H1 (cell line): Measurements from ENCODE around the gene PRR12.

ENCODE experiments used
- PHF8 ChIP-seq: fragments of 200-600 bp; sonication (generic); conservative IDR thresholded peaks from 2 replicates; pipeline ENCODE4 v1.7.1; 2012; ENCODE audit warnings: low read depth, mild to moderate bottlenecking, inconsistent platforms, low read length, moderate library complexity
- ZNF274 ChIP-seq: IDR thresholded peaks from 2 replicates; pipeline ENCODE4 v1.7.0; 2012; ENCODE audit warnings: low read length, borderline replicate concordance; ENCODE audit errors: extremely low read depth
- TF ChIP-seq, protein P1 (sequence below), 3 experiments: IDR thresholded peaks; 1 replicate in 2 of 3; 2 replicates in 1 of 3; pipeline versions ENCODE4 v1.5.1 to v1.6.1; 2011; ENCODE audit warnings: low read length in 3 of 3, mild to moderate bottlenecking in 3 of 3, inconsistent platforms in 2 of 3, low read depth in 1 of 3, moderate library complexity in 1 of 3; ENCODE audit not compliant: insufficient read depth in 1 of 3; ENCODE audit errors: control extremely low read depth in 1 of 3

DNA sequence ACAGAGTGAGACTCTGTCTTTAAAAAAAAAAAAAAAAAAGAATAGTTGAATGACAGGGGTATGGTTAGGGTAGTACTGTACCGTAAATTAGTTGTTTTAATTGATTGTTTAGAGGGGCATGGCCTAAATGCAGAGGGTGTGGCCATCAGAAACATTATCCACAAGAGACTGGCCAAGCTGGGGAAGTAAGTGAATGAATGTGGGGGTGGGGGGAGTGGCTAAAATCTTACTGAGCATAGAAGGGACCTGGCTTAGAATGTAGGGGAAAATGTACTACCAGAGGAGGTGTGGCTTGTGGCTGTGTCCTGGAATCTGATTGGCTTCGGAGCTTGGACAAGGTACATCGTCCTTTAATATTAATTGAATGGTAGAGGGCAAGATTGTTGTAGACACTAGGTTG is 78.5 kb downstream of the PRR12 start:
- TF ChIP-seq, protein P1, sequence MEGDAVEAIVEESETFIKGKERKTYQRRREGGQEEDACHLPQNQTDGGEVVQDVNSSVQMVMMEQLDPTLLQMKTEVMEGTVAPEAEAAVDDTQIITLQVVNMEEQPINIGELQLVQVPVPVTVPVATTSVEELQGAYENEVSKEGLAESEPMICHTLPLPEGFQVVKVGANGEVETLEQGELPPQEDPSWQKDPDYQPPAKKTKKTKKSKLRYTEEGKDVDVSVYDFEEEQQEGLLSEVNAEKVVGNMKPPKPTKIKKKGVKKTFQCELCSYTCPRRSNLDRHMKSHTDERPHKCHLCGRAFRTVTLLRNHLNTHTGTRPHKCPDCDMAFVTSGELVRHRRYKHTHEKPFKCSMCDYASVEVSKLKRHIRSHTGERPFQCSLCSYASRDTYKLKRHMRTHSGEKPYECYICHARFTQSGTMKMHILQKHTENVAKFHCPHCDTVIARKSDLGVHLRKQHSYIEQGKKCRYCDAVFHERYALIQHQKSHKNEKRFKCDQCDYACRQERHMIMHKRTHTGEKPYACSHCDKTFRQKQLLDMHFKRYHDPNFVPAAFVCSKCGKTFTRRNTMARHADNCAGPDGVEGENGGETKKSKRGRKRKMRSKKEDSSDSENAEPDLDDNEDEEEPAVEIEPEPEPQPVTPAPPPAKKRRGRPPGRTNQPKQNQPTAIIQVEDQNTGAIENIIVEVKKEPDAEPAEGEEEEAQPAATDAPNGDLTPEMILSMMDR (IDR thresholded peaks at IDR 0.05; ENCODE audit: control extremely low read depth in 1 of 3, insufficient read depth in 1 of 3, low read depth in 1 of 3, low read length in 3 of 3), result no peak
- TF ChIP-seq ZNF274 (no peak), PHF8 (no peak)
